Mesangial cell (primary cell): Measurements from ENCODE around the gene ADH1C. TPM values are rescaled to one million over a fixed set of nuclear protein-coding genes. Genes with fewer than 3 reads are reported as not detected.

ENCODE experiments used
- total RNA-seq: library from RNA; depleted of rRNA; stranded (reverse); fragments of >200 nt; gene quantifications from 2 replicates; pipeline ENCODE4 v1.2.3, GENCODE V29; 2015

Gene ADH1C
- not detected in 2 replicates for total RNA-seq

DNA sequence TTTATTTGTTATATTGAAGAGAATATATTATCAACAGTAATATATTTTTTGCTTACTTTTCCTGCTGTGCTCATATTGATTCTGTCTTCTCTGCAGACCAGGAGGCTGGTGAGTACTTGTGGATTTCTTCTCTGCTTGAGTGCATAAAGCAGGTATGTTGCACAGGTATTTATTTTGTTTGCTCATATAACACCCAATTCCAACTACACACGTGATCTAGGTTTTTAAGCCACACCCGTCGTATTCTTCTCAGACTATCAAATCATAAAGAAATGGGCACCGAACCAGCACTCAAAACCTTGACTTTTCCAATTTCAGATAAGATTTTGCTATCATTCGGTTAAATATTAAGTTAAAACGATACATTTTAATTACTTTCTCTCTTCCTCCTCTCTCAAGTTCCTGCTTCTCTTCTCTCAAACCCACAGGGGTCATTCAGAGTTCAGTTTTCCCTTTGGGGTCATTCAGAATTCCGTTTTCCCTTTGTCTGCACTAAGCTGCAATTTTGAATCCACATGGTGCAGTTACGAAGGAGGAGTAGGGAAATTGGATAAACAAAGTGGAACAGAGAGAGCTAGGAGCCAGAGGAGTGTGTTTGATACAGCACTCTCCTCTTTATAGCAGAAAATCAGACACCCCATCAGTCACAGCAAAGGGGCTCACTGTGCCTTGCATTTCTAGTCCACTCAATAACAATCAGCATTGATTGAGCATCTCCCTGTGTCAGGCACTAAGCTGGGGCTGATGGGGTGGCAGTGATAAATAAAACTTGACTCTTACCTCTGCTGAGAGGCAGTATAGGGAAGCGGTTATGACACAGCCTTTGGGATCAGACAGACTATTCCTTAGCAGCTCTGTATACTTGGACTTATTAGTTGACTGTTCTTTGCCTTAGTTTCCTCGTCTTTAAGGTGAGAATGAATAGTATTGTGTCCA, at the start of gene ADH1C:
ADH1C (minus strand) TSS at position 145 of the 936 bp plus-strand sequence; CDS start at position 74, 71 bp downstream.

DNA sequence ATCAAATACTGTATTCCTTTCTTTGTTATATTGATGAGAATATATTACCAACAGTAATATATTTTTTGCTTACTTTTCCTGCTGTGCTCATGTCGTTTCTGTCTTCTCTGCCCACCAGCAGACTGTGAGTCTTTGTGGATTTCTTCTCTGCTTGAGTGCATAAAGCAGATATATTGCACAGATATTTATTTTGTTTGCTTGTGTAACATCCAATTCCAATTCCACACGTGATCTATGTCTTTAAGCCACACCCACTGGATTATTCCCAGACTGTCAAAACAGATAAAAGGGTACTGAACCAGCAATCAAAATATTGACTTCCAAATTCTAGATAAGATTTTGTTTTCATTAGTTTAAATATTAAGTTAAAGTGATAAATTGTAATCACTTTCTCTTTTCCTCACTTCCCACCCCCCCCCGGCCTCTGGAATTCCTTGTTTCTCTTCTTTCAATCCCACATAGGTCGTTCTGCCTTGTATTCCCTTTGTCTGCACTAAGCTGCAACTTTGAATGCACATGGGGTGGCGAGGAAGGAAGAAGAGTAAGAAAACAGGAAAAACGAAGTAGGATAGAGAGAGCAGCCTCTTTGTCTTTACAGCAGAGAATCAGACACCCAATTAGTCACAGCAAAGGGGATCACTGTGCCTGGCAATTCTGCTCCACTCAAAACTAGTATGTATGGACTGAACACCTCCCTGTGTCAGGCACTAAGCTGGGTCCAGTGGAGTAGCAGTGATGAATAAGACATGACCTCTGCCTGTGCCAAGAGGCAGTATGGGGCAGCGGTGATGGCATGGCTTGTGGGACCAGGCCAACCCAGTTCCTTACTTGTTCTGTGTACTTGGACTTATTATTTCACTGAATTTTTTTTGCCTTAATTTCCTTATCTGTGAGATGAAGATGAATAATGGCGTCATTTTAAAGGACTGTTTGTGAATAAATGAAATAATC, 31.0 kb downstream of the ADH1C start, which contains the start of gene ADH1B:
ADH1B (minus strand) TSS at position 161 of the 951 bp plus-strand sequence; CDS start at position 91, 70 bp downstream.

DNA sequence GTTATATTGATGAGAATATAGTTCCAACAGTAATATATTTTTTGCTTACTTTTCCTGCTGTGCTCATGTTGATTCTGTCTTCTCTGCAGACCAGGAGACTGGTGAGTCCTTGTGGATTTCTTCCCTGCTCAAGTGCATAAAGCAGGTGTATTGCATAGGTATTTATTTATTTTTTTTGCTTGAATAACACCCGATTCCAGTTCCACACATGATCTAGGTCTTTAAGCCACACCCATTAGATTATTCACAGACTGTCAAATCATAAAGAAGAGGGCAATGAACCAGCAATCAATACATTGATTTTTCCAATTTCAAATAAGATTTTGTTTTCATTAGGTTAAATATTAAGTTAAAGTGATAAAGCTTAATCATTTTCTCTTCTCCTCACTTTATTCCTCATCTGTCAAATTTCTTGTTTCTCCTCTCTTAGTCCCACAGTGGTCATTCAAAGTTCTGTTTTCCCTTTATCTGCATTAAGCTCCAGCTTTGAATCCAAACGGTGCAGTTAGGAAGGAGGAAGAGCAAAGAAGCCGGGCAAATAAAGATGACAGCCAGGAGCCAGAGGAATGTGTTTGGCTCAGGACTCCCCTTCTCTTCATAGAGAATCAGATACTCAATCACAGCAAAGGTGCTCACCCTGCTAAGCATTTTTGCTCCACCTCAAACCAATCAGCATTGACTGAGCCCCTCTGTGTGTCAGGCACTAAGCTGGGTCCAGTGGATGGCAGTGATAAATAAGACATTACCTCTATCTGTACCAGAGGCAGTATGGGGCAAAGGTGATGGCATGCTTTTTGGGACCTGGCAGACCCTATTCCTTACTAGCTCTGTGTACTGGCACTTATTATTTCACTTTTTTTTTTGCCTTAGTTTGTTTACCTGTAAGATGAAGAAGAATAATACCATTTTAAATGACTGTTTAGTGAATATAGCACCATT, 61.4 kb downstream of the ADH1C start, which contains the start of gene ADH1A:
ADH1A (minus strand) TSS at position 138 of the 939 bp plus-strand sequence; CDS start at position 67, 71 bp downstream.

Other genes with a start within 250 kb of the ADH1C start
- not detected in 2 replicates for gene ADH4, start 208.4 kb downstream of the ADH1C start, total RNA-seq
- gene ADH6, start 133.5 kb downstream of the ADH1C start, total RNA-seq: 0.13 TPM in 1 of 2 replicates, not detected in the other
- not detected in 2 replicates for gene ADH1A, start 61.8 kb downstream of the ADH1C start, total RNA-seq
- not detected in 2 replicates for gene ADH1B, start 31.3 kb downstream of the ADH1C start, total RNA-seq
- not detected in 2 replicates for gene ADH7, start 82.6 kb upstream of the ADH1C start, total RNA-seq
- not detected in 2 replicates for gene C4orf17, start 158.3 kb upstream of the ADH1C start, total RNA-seq
- gene TRMT10A, start 211.3 kb upstream of the ADH1C start, total RNA-seq: 1.9 and 3.6 TPM in 2 replicates
- gene MTTP, start 222.1 kb upstream of the ADH1C start, total RNA-seq: 0.13 TPM in 1 of 2 replicates, not detected in the other